GM18507 (cell line): ENCODE measurements around the gene TRAPPC14.

Experiments
- DNase-seq: peaks from one replicate; pipeline ENCODE4 v3.0.0; 2011; ENCODE audit warnings: low read depth; ENCODE audit not compliant: insufficient read length; ENCODE audit errors: extremely low spot score
- FAIRE-seq: peaks from 2 replicates; lab custom pipeline; 2011; peaks lifted over from hg19 to GRCh38; lab: Jason Lieb, UNC

Gene TRAPPC14

DNA sequence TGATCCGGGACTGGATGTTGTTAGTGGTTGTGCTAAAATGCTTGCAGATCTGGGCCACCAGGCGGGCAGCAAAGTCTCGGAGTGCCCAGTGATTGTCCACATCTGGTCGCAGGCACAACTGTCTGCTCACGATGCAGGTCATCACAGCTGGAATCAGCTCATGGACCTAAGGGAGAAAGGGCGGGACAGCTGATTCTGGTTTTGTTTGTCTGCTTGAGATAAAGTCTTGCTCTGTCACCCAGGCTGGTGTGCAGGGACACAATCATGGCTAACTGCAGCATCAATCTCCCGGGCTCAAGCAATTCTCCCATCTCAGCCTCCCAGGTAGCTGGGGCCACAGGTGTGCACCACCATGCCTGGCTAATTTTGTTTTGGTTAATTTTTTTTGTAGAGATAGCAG lies 47.4 kb downstream of the TRAPPC14 start:
- FAIRE-seq, result no peak
- no peak for DNase-seq

DNA sequence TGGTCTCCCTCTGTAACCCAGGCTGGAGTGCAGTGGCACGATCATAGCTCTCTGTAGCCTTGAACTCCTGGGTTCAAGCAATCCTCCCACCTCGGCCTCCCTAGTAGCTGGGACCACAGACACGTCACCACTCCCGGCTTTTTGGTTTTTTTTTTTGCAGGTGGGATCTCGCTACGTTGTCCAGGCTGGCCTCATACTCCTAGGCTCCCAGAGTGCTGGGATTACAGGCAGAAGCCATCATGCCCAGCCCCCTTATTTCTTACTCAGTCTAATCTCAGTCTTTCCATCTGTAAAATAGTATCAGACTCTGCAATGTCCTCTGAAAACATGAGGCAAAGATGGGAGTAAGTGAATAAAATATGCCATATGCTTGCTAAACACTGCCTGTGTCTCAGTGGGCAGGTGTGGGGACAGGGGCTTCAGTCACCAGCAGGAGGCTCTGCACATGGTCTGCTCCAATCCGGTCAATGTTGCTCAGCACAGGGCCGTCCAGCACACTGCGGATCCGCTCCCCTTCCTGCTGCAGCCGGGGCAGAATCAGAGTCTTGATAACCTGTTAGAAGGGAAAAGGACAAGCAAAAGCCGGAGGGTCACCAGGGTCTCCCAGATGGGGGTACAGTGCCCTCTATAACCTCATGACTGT lies 48.9 kb downstream of the TRAPPC14 start:
- no peak for DNase-seq

GRCh38 chr7:100107890-100108289 lies 50.6 kb downstream of the TRAPPC14 start:
- no peak for DNase-seq
- no peak for FAIRE-seq

More for the DNA sequence above, 48.9 kb downstream of the TRAPPC14 start:
- FAIRE-seq, result no peak

GRCh38 chr7:100107125-100107737 lies 51.3 kb downstream of the TRAPPC14 start:
- FAIRE-seq, result no peak
- DNase-seq, result no peak

DNA sequence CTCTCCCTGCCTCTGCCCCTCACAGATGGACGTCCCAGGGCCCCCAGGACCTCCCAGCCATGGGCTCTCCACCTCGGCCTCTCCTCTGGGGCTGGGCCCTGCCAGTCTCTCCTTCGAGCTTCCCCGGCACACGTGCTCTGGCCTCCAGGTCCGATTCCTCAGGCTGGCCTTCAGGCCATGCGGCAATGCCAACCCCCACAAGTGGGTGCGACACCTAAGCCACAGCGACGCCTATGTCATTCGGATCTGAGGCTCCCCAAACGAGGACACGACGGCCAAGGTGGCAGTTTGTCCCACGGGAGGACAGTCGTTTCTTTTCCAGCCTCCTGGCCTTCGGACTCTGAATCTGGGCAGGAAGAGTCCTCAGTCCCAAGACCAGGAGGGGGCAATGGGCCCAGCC lies 51.9 kb downstream of the TRAPPC14 start:
- FAIRE-seq (no peak), DNase-seq (no peak)

- no peak for DNase-seq
- FAIRE-seq, result no peak
These were observed 53.0 kb downstream of the TRAPPC14 start for GRCh38 chr7:100105534-100105933.
